K562 (cell line): Measurements from ENCODE around the gene DUXB. TPM values are rescaled to one million over a fixed set of nuclear protein-coding genes. Genes with fewer than 3 reads are reported as not detected.

ENCODE experiments used
- ATAC-seq: fragments of 200-7000 bp; cut with Tn5 transposase; 3 replicates; pipeline ENCODE4 v1.9.1; 2020; ENCODE audit warnings: moderate library complexity
- BruUV-seq: library from RNA; stranded (reverse); fragments of 400-500 nt; replicated peaks from 2 replicates; lab custom pipeline; 2021; lab: Mats Ljungman, UMichigan
- CTCF ChIA-PET: fragments of 300-600 bp; formaldehyde crosslinking; extraction: SDS; loops from one replicate; lab custom pipeline; 2021; ENCODE audit warnings: low intra/inter-chr PET ratio; lab: Yijun Ruan, JAX
- POLR2A ChIA-PET: fragments of 300-600, 350-650 bp; sonication (Branson Sonifier 250); formaldehyde crosslinking; extraction: SDS; loops from one replicate; lab custom pipeline; 2021; ENCODE audit warnings: antibody characterized with exemption, inconsistent platforms; lab: Yijun Ruan, JAX
- DNase-seq, 4 experiments: peaks; one replicate each; pipeline versions ENCODE4 v3.0.0 to v3.0.0-alpha.2; 2011 to 2018; ENCODE audit warnings: low spot score in 3 of 4, mixed read lengths in 3 of 4; ENCODE audit errors: extremely low read depth in 1 of 4
- FAIRE-seq: peaks from 2 replicates; lab custom pipeline; 2011; peaks lifted over from hg19 to GRCh38; lab: Jason Lieb, UNC
- H2AFZ ChIP-seq: 2 replicates; pipeline ENCODE4 v1.6.0; 2011; ENCODE audit warnings: low read depth, low read length, control low read depth, inconsistent platforms
- H3K27ac ChIP-seq: fragments of 200-600 bp; 3 replicates; pipeline ENCODE4 v1.8.0; 2011; ENCODE audit warnings: low read depth, mild to moderate bottlenecking, control low read depth, inconsistent platforms, low read length, moderate library complexity, mixed read lengths; ENCODE audit errors: extremely low read depth
- H3K27me3 ChIP-seq, 2 experiments: fragments of 300-600 bp in 1 of 2; 2 replicates in 1 of 2; 3 replicates in 1 of 2; pipeline versions ENCODE4 v1.6.0 to v1.8.0; 2011; ENCODE audit warnings: inconsistent platforms in 2 of 2, low read length in 2 of 2, mild to moderate bottlenecking in 1 of 2, mixed read lengths in 1 of 2, moderate library complexity in 1 of 2; ENCODE audit not compliant: control insufficient read depth in 2 of 2, insufficient read depth in 2 of 2
- H3K36me3 ChIP-seq: fragments of 300-600 bp; 3 replicates; pipeline ENCODE4 v1.8.0; 2011; ENCODE audit warnings: mild to moderate bottlenecking, low read length, inconsistent platforms; ENCODE audit not compliant: control insufficient read depth, insufficient read depth
- H3K4me1 ChIP-seq, 2 experiments: fragments of 200-600 bp in 1 of 2; replicated peaks in 1 of 2; 2 replicates in 1 of 2; 3 replicates in 1 of 2; pipeline versions ENCODE4 v1.5.1 to v1.8.0; 2011; ENCODE audit warnings: inconsistent platforms in 2 of 2, low read length in 2 of 2, mild to moderate bottlenecking in 1 of 2, mixed read lengths in 1 of 2, moderate library complexity in 1 of 2; ENCODE audit not compliant: control insufficient read depth in 2 of 2, insufficient read depth in 2 of 2
- H3K4me2 ChIP-seq: 2 replicates; pipeline ENCODE4 v1.6.1; 2011; ENCODE audit warnings: low read length, control low read depth, inconsistent platforms, mixed read lengths; ENCODE audit not compliant: insufficient read depth
- H3K4me3 ChIP-seq: fragments of 200-600 bp; sonication (generic), shearing (Covaris generic); 2 replicates; pipeline ENCODE4 v1.5.1; 2016; ENCODE audit warnings: control low read depth, inconsistent platforms
- H3K79me2 ChIP-seq: fragments of 200-600 bp; 3 replicates; pipeline ENCODE4 v1.8.0; 2011; ENCODE audit warnings: low read length, inconsistent platforms; ENCODE audit not compliant: control insufficient read depth, insufficient read depth
- H3K9ac ChIP-seq, 2 experiments: 2 replicates each; pipeline versions ENCODE4 v1.6.0 to v1.6.1; 2011; ENCODE audit warnings: low read depth in 2 of 2, low read length in 2 of 2, control low read depth in 1 of 2, inconsistent platforms in 1 of 2, mild to moderate bottlenecking in 1 of 2, mixed read lengths in 1 of 2; ENCODE audit not compliant: insufficient read depth in 1 of 2
- H3K9me1 ChIP-seq: one replicate; pipeline ENCODE4 v1.6.0; 2011; ENCODE audit warnings: inconsistent platforms, mild to moderate bottlenecking, low read length, moderate library complexity; ENCODE audit not compliant: control insufficient read depth, insufficient read depth
- H3K9me3 ChIP-seq: replicated peaks from 2 replicates; pipeline ENCODE4 v1.5.1; 2011; ENCODE audit warnings: low read depth, low read length, inconsistent platforms; ENCODE audit not compliant: control insufficient read depth, insufficient read depth
- H4K20me1 ChIP-seq: replicated peaks from 2 replicates; pipeline ENCODE4 v1.6.1; 2011; ENCODE audit warnings: low read length, inconsistent platforms, mixed read lengths; ENCODE audit not compliant: control insufficient read depth, insufficient read depth
- DPF2 ChIP-seq: fragments of 450-650 bp; IDR thresholded peaks from 2 replicates; pipeline ENCODE4 v1.6.1; 2016
- KAT2B ChIP-seq: IDR thresholded peaks from one replicate; pipeline ENCODE4 v1.6.1; 2012; ENCODE audit warnings: low read depth, mild to moderate bottlenecking, control low read depth, inconsistent platforms, low read length, moderate library complexity
- MEF2D ChIP-seq: conservative IDR thresholded peaks from 2 replicates; pipeline ENCODE4 v1.6.1; 2016; ENCODE audit warnings: low read depth, missing genetic modification characterization, missing compliant biosample characterization
- NCOA2 ChIP-seq, 2 experiments: fragments of 450-650 bp; IDR thresholded peaks; 2 replicates each; pipeline ENCODE4 v1.6.1; 2018; ENCODE audit warnings: mild to moderate bottlenecking in 2 of 2, moderate library complexity in 1 of 2; ENCODE audit not compliant: partially characterized antibody in 2 of 2
- PURB ChIP-seq: sonication (generic); formaldehyde crosslinking; IDR thresholded peaks from 2 replicates; pipeline ENCODE4 v1.9.0; 2021; ENCODE audit warnings: low read depth, mild to moderate bottlenecking, missing genetic modification reagents
- SAFB2 ChIP-seq: fragments of 200-400 bp; formaldehyde crosslinking; IDR thresholded peaks from 2 replicates; pipeline ENCODE4 v1.6.1; 2018; ENCODE audit warnings: borderline replicate concordance, low read length, low read depth, moderate library complexity; ENCODE audit not compliant: severe bottlenecking
- SMARCA5 ChIP-seq: fragments of 450-650 bp; IDR thresholded peaks from 2 replicates; pipeline ENCODE4 v1.6.1; 2016
- SRSF3 ChIP-seq: fragments of 200-400 bp; formaldehyde crosslinking; IDR thresholded peaks from 2 replicates; pipeline ENCODE4 v1.6.1; 2016; ENCODE audit warnings: mild to moderate bottlenecking, low read length, moderate library complexity; ENCODE audit not compliant: insufficient read depth
- ZNF699 ChIP-seq: fragments of 250-450 bp; sonication (Bioruptor Pico); IDR thresholded peaks from 2 replicates; pipeline ENCODE4 v1.8.0; 2021; ENCODE audit warnings: mild to moderate bottlenecking, moderate library complexity; ENCODE audit not compliant: insufficient replicate concordance
- WGBS: fragments of 100-300 bp; shearing (Covaris generic); methylation state at CpG from one replicate; pipeline ENCODE4 v1.1.6; 2016; ENCODE audit warnings: low coverage, mixed read lengths; ENCODE audit not compliant: insufficient coverage; ENCODE audit errors: missing lambda C conversion rate; 5-methylcytosine and 5-hydroxymethylcytosine counted together
- in situ Hi-C: fragments of 300-500 bp; cut with MboI; formaldehyde crosslinking; loops from 4 replicates; pipeline ENCODE4 v1.15.0; 2018; ENCODE audit warnings: inconsistent platforms, mixed read lengths
- intact Hi-C: fragments of 100-400 bp; cut with micrococcal nuclease; formaldehyde crosslinking; loops from 2 replicates; pipeline ENCODE4 v1.14.2; 2022
- polyA plus RNA-seq, 8 experiments: library from polyadenylated mRNA; depleted of rRNA in 4 of 8; stranded (reverse) in 5 of 8; unstranded in 3 of 8; fragments of >200 nt; fragmentation: Nextera tagmentation in 2 of 8; fragmentation: Illumina TruSeq in 1 of 8; extraction: Ambion mirVana in 2 of 8; extraction: Trizol in 1 of 8; gene quantifications; 2 replicates each; pipeline versions ENCODE4 v1.2.1 to v1.2.3, GENCODE V29; 2011 to 2014; ENCODE audit warnings: inconsistent platforms in 1 of 8, missing spikeins in 1 of 8
- total RNA-seq, 7 experiments: library from RNA; depleted of rRNA in 6 of 7; stranded (reverse); fragments of >200 nt in 6 of 7; fragmentation: Illumina TruSeq in 2 of 7; extraction: Trizol in 2 of 7; gene quantifications; 2 replicates each; pipeline versions ENCODE4 v1.2.1 to v1.2.3, GENCODE V29; 2011 to 2021; ENCODE audit warnings: low replicate concordance in 1 of 7
- TF ChIP-seq, protein P1 (sequence below): fragments of 450-650 bp; formaldehyde crosslinking; IDR thresholded peaks from 2 replicates; pipeline ENCODE4 v1.4.0; 2020; ENCODE audit warnings: mild to moderate bottlenecking, moderate library complexity

DUXB gene
- total and polyA plus RNA-seq, 9 of the 15 experiments (the other 6 are each of a cell fraction or from before 2014, with no cell fraction given), result not detected

- Histone ChIP-seq H3K27me3 (peaks cover 2 to 9% of the 10 kb centered on the region in 2 experiments; a peak in 2 of 5 replicates), H3K9me3 (no peaks in the 10 kb centered on the region; the same call in none of the 2 replicates), H3K9ac (no peak overlapping the region), H3K4me3 (no peak overlapping the region), H3K27ac (no peak overlapping the region), H4K20me1 (no peaks in the 10 kb centered on the region), H3K4me2 (no peak overlapping the region), H3K36me3 (no peaks in the 10 kb centered on the region), H3K4me1 (no peaks in the 10 kb centered on the region), H2AFZ (no peak overlapping the region), H3K79me2 (no peaks in the 10 kb centered on the region), H3K9me1 (no peaks in the 10 kb centered on the region)
- ChIA-PET POLR2A (no interaction called here), CTCF (no interaction called here)
- in situ Hi-C loops (no loop called here), intact Hi-C loops (no loop called here)
- BruUV-seq, result no TSS peak
- FAIRE-seq, result no peak
- ATAC-seq, result no peak
- 3% methylated on average over 2 of the region's 2 CpGs for WGBS
- DNase-seq, result no peak
- TF ChIP-seq KAT2B (no peak), SMARCA5 (no peak), PURB (no peak), ZNF699 (CRISPR knock-in tag) (no peak), SRSF3 (no peak), NCOA2 (IDR thresholded peaks at IDR 0.05; ENCODE audit: partially characterized antibody in 2 of 2) (no peak), DPF2 (no peak), MEF2D (tag) (no peak), SAFB2 (no peak)
- TF ChIP-seq, protein P1, sequence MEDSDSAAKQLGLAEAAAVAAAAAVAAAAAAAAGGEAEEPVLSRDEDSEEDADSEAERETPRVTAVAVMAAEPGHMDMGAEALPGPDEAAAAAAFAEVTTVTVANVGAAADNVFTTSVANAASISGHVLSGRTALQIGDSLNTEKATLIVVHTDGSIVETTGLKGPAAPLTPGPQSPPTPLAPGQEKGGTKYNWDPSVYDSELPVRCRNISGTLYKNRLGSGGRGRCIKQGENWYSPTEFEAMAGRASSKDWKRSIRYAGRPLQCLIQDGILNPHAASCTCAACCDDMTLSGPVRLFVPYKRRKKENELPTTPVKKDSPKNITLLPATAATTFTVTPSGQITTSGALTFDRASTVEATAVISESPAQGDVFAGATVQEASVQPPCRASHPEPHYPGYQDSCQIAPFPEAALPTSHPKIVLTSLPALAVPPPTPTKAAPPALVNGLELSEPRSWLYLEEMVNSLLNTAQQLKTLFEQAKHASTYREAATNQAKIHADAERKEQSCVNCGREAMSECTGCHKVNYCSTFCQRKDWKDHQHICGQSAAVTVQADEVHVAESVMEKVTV (CRISPR knock-in tag), result no peak
These were observed 9.1 kb upstream of the DUXB start for GRCh38 chr16:75710344-75710743.
